NCI-H1436 (cell line): Measurements from ENCODE around the gene BCL2L11.
"Not testable (repeated sequence)": the region's sequence is repeated elsewhere in the genome, so short reads cannot be mapped to it uniquely, and the experiment has no call there.

ENCODE experiments used
- DNase-seq: peaks from one replicate; lab custom pipeline; 2025; lab: John Stamatoyannopoulos, UW

Gene BCL2L11, protein sequence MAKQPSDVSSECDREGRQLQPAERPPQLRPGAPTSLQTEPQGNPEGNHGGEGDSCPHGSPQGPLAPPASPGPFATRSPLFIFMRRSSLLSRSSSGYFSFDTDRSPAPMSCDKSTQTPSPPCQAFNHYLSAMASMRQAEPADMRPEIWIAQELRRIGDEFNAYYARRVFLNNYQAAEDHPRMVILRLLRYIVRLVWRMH

DNA sequence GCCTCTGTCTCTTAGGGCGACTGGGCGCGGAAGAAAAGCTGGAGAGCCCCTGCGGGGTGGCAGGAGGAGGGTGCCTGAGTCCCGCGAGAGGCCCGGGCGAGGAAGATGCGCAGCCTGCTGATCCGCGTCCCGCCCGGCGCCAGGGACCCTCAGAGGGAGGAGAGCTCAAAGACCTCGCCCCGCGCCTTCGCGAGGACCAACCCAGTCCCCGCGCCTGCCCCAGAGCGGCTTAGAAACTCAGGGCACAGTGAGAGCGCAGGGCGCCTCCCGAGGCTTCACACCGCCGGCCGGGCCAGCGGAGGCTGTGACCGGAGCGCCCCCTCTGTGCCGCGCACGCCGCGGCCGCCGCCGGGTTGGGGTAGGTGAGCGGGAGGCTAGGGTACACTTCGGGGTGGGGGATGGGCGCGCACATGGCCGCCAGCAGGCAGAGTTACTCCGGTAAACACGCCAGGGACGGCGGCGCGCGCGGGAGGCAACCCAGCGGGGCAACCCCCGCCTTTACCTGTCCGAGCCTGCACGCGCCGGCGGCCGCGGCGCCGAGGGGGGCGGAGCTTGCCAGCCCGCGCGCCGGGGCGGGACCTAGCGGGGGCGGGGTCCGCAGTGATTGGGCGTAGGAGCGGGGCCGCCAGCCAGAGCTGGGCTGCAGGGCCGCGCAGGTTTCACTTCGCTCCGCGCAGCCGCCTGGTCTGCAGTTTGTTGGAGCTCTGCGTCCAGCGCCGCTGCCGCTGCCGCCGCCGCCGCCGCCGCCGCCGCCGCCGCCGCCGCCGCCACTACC lies at the start of gene BCL2L11:
TSS of gene BCL2L11 (plus strand) at position 662 of the 775 bp plus-strand sequence. CDS start 2,832 bp downstream, outside the sequence.
- DNase-seq, result peak; percentile 90

- DNase-seq, result no peak
Measured at GRCh38 chr2:111071600-111072171, 49.0 kb upstream of the BCL2L11 start.

- DNase-seq, result no peak
Measured at GRCh38 chr2:111072220-111072871, 48.4 kb upstream of the BCL2L11 start.

- not testable (repeated sequence) for DNase-seq
Measured at GRCh38 chr2:111082659-111083058, 38.1 kb upstream of the BCL2L11 start.

DNA sequence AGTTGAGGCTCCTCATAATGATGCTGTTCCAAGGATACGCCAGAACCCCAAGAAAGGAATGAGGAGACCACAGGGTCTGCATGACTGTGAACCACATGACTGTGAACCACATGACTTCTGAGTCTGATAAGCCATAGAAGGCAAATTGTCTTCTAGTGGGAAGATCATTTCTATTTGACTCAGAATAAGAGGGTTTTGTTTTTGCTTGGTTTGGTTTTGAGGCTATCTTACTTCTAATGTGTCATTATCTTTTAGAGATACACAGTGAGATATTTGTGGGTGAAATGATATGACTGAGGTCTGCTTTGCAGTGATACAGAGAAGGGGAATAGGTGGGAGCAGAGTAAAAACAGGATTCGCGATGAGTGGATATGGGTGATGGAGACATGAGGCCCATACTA lies 28.9 kb upstream of the BCL2L11 start:
- no peak for DNase-seq

- DNase-seq, result no peak
Measured at GRCh38 chr2:111094691-111095090, 26.0 kb upstream of the BCL2L11 start.

GRCh38 chr2:111095434-111095833 lies 25.3 kb upstream of the BCL2L11 start:
- DNase-seq, result no peak

- DNase-seq, result no peak
Measured at GRCh38 chr2:111099402-111099801, 21.3 kb upstream of the BCL2L11 start.

DNA sequence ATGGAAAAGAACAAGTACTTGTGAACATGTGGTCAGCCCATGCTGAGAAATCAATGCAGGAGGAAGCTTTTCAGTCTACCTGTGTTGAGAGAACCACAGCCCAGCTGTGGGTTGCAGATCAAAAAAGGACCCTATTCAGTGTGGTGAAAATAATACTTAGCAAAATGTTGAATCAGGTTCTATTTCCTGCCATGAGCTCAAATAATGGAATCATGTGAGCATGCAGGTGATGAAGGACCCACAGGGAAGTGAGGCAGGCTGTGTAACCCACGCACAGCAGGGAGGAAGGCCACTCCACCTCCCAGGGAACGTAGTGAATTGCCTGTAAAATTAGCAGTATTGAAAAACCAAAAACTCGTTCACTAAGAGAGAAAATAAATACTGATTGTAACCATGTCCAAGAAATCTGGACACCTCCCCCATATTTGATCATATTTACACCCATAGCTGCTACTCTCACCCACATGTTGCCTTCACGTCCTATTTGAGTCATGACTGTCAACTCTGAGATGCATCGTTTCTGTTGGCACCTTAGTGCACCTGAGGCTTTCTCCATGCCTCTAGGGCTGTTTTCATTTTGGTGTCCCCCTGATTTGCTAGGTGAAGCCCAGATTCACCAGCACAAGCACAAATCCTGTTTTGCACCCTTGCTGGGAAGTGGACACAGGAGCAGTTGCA lies 20.5 kb upstream of the BCL2L11 start:
- DNase-seq, result no peak

DNA sequence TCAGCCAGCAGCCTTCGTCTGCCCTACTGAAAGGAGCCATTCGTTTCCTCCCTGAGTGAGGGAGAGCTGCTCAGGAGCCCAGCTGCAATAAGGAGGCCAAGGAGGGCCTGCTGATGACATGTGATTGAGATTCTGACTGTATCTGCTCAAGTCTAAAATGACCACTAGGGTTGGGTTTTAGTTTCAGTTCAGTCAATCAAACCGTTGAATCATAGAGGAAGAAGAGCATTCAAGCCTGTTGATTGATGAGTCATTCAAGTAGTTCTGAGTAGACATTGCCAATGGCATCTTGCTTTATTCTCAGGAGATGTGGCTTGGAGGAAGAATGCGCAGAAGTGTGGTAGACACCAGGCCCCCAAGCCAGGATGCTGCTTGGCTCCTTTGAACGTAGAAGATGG lies 19.9 kb upstream of the BCL2L11 start:
- no peak for DNase-seq

DNA sequence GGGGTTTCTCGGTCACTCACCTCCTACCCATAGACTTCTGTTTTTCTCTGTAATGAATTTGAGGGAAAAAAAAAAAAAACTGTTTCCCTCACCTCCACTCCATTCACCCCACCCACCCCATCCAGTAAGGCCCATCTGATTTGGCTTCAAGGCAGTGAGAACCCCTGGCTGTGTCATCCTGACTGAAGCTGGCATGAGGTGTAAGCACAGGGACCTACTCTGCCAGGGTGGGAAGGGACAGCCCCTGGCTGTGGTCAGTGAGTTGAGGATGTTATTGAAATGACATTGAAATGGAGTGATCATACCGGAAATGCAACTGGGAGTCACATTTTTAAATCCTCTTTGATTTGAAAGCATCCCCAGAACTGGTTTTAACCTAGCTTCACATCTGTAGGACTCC lies 19.1 kb upstream of the BCL2L11 start:
- DNase-seq, result no peak

- no peak for DNase-seq
Measured at GRCh38 chr2:111102216-111102615, 18.5 kb upstream of the BCL2L11 start.

GRCh38 chr2:111105926-111106325 lies 14.8 kb upstream of the BCL2L11 start:
- DNase-seq, result no peak

DNA sequence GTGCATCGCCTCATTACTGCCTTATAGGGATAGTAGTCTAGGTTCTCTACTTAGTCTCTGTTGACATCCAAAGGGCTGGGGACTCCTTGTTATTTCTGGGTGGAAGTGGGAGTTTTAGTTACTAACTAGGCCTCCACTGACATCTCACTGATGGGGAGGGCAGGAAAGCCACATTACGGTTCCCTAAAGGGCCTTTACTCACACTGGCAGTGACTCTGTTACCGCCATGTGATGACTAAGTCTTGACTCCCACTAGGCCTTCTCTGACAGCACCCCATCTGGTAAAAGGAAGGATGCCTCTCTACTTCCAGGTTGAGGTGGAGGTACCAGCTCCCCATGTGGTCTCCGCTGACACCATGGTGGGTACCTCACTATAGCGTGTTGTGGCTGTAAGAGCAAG lies 14.0 kb upstream of the BCL2L11 start:
- no peak for DNase-seq

- no peak for DNase-seq
Measured at GRCh38 chr2:111108745-111109271, 11.9 kb upstream of the BCL2L11 start.

- DNase-seq, result no peak
Measured at GRCh38 chr2:111111101-111111755, 9.5 kb upstream of the BCL2L11 start.

GRCh38 chr2:111113838-111114237 lies 6.9 kb upstream of the BCL2L11 start:
- no peak for DNase-seq

GRCh38 chr2:111116011-111116746 lies 4.5 kb upstream of the BCL2L11 start:
- no peak for DNase-seq

- peak; percentile 65 for DNase-seq
Measured at GRCh38 chr2:111116843-111117597, 3.7 kb upstream of the BCL2L11 start.
